K562 (cell line): Measurements from ENCODE around the gene MED29. TPM values are rescaled to one million over a fixed set of nuclear protein-coding genes. Genes with fewer than 3 reads are reported as not detected.

Experiments used
- CEBPB ChIP-seq: fragments of 450-650 bp; IDR thresholded peaks from 2 replicates; pipeline ENCODE4 v1.6.1; 2016; ENCODE audit warnings: missing genetic modification characterization, missing compliant biosample characterization
- CGGBP1 ChIP-seq: fragments of 250-450 bp; sonication (Bioruptor Pico); IDR thresholded peaks from 2 replicates; pipeline ENCODE4 v1.9.0; 2021; ENCODE audit warnings: mild to moderate bottlenecking
- COPS2 ChIP-seq: fragments of 450-650 bp; conservative IDR thresholded peaks from 2 replicates; pipeline ENCODE4 v1.6.1; 2016; ENCODE audit warnings: mild to moderate bottlenecking, moderate library complexity
- ELF2 ChIP-seq: fragments of 250-450 bp; sonication (Bioruptor Pico); IDR thresholded peaks from 2 replicates; pipeline ENCODE4 v1.5.0; 2021; ENCODE audit warnings: mild to moderate bottlenecking
- HDAC2 ChIP-seq: fragments of 450-650 bp; IDR thresholded peaks from 2 replicates; pipeline ENCODE4 v1.6.1; 2016; ENCODE audit warnings: mild to moderate bottlenecking
- L3MBTL2 ChIP-seq: fragments of 450-650 bp; IDR thresholded peaks from 2 replicates; pipeline ENCODE4 v1.6.1; 2016; ENCODE audit warnings: mild to moderate bottlenecking, moderate library complexity
- MLX ChIP-seq, 2 experiments: fragments of 450-650 bp in 1 of 2; sonication (generic) in 1 of 2; formaldehyde crosslinking; conservative IDR thresholded peaks; 2 replicates each; pipeline versions ENCODE4 v1.4.0 to v1.8.1; 2020 to 2022; ENCODE audit warnings: mild to moderate bottlenecking in 1 of 2, missing genetic modification reagents in 1 of 2
- PHTF2 ChIP-seq: fragments of 250-450 bp; sonication (Bioruptor Pico); IDR thresholded peaks from 2 replicates; pipeline ENCODE4 v1.5.0; 2021; ENCODE audit warnings: mild to moderate bottlenecking
- RBM22 ChIP-seq: fragments of 200-400 bp; formaldehyde crosslinking; IDR thresholded peaks from 2 replicates; pipeline ENCODE4 v1.6.1; 2018; ENCODE audit warnings: low read length, low read depth; ENCODE audit not compliant: poor library complexity, severe bottlenecking
- RREB1 ChIP-seq: fragments of 250-450 bp; sonication (Bioruptor Pico); IDR thresholded peaks from 2 replicates; pipeline ENCODE4 v1.4.0; 2020
- TRIM25 ChIP-seq: fragments of 450-650 bp; IDR thresholded peaks from 2 replicates; pipeline ENCODE4 v1.7.0; 2016; ENCODE audit warnings: borderline replicate concordance
- ZNF511 ChIP-seq: sonication (generic); formaldehyde crosslinking; IDR thresholded peaks from 2 replicates; pipeline ENCODE4 v1.8.0; 2022; ENCODE audit warnings: mild to moderate bottlenecking, missing genetic modification reagents
- ZNF584 ChIP-seq: fragments of 200-800 bp; sonication (Bioruptor generic); IDR thresholded peaks from 2 replicates; pipeline ENCODE4 v1.6.1; 2016; ENCODE audit warnings: low read depth, mild to moderate bottlenecking, missing genetic modification characterization, missing compliant biosample characterization
- ZNF586 ChIP-seq: fragments of 450-650 bp; formaldehyde crosslinking; conservative IDR thresholded peaks from 2 replicates; pipeline ENCODE4 v1.4.0; 2020; ENCODE audit warnings: mild to moderate bottlenecking, moderate library complexity
- polyA plus RNA-seq, 8 experiments: library from polyadenylated mRNA; depleted of rRNA in 4 of 8; stranded (reverse) in 5 of 8; unstranded in 3 of 8; fragments of >200 nt; fragmentation: Nextera tagmentation in 2 of 8; fragmentation: Illumina TruSeq in 1 of 8; extraction: Ambion mirVana in 2 of 8; extraction: Trizol in 1 of 8; gene quantifications; 2 replicates each; pipeline versions ENCODE4 v1.2.1 to v1.2.3, GENCODE V29; 2011 to 2014; ENCODE audit warnings: inconsistent platforms in 1 of 8, missing spikeins in 1 of 8
- total RNA-seq, 7 experiments: library from RNA; depleted of rRNA in 6 of 7; stranded (reverse); fragments of >200 nt in 6 of 7; fragmentation: Illumina TruSeq in 2 of 7; extraction: Trizol in 2 of 7; gene quantifications; 2 replicates each; pipeline versions ENCODE4 v1.2.1 to v1.2.3, GENCODE V29; 2011 to 2021; ENCODE audit warnings: low replicate concordance in 1 of 7

MED29 gene
- total and polyA plus RNA-seq, 9 of the 15 experiments (the other 6 are each of a cell fraction or from before 2014, with no cell fraction given): 1.8 to 22.6 (median 12.4) TPM

- TF ChIP-seq RREB1 (CRISPR knock-in tag): no peak
- peak; percentile 65; the same call in 1 of the 2 replicates for TF ChIP-seq ELF2 (CRISPR knock-in tag)
- no peak for TF ChIP-seq CEBPB
- TF ChIP-seq RBM22: peak; percentile 90
- peak; percentile 69 for TF ChIP-seq HDAC2
- no peak for TF ChIP-seq ZNF586 (CRISPR knock-in tag)
- no peak for TF ChIP-seq MLX (CRISPR knock-in tag; conservative IDR thresholded peaks at IDR 0.05)
- no peak; the same call in none of the 2 replicates for TF ChIP-seq ZNF511 (CRISPR knock-in tag)
- no peak for TF ChIP-seq CGGBP1 (CRISPR knock-in tag)
- no peak for TF ChIP-seq TRIM25
- TF ChIP-seq COPS2: no peak
- TF ChIP-seq ZNF584: no peak
- no peak for TF ChIP-seq PHTF2 (CRISPR knock-in tag)
- TF ChIP-seq L3MBTL2: no peak
Measured at GRCh38 chr19:39406656-39407409, 15.7 kb downstream of the MED29 start, which contains the start of gene ZFP36 (continued).
